GM18861 (cell line): Measurements from ENCODE around the gene VIM.
"Not testable (repeated sequence)": the region's sequence is repeated elsewhere in the genome, so short reads cannot be mapped to it uniquely, and the experiment has no call there.

Source experiments
- ATAC-seq: cut with Tn5 transposase; IDR thresholded peaks from one replicate; pipeline ENCODE4 v1.9.1; 2021; ENCODE audit not compliant: unreplicated experiment

Gene VIM

GRCh38 chr10:17231788-17232187, 3.7 kb downstream of the VIM start:
- no peak for ATAC-seq

GRCh38 chr10:17232276-17232960, 4.4 kb downstream of the VIM start:
- ATAC-seq: no peak

- no peak for ATAC-seq
Observed at GRCh38 chr10:17233286-17233991, 5.4 kb downstream of the VIM start.

GRCh38 chr10:17234431-17234945, 6.4 kb downstream of the VIM start:
- ATAC-seq: no peak

GRCh38 chr10:17235136-17235535, 7.1 kb downstream of the VIM start:
- ATAC-seq: no peak

GRCh38 chr10:17236468-17237148, 8.6 kb downstream of the VIM start:
- no peak for ATAC-seq

GRCh38 chr10:17237149-17237527, 9.1 kb downstream of the VIM start:
- ATAC-seq: no peak

- no peak for ATAC-seq
Observed at GRCh38 chr10:17237915-17238444, 9.9 kb downstream of the VIM start.

- no peak for ATAC-seq
Observed at GRCh38 chr10:17238445-17239291, 10.6 kb downstream of the VIM start.

- ATAC-seq: no peak
Observed at GRCh38 chr10:17239345-17240085, 11.5 kb downstream of the VIM start.

- ATAC-seq: no peak
Observed at GRCh38 chr10:17240096-17240495, 12.1 kb downstream of the VIM start.

GRCh38 chr10:17240616-17241015, 12.6 kb downstream of the VIM start:
- ATAC-seq: no peak

GRCh38 chr10:17241611-17242333, 13.7 kb downstream of the VIM start:
- no peak for ATAC-seq

- ATAC-seq: no peak
Observed at GRCh38 chr10:17244700-17245365, 16.8 kb downstream of the VIM start.

- ATAC-seq: no peak
Observed at GRCh38 chr10:17247210-17247609, 19.2 kb downstream of the VIM start.

GRCh38 chr10:17248964-17249363, 20.9 kb downstream of the VIM start:
- ATAC-seq: no peak

- ATAC-seq: no peak
Observed at GRCh38 chr10:17249820-17250219, 21.8 kb downstream of the VIM start.

GRCh38 chr10:17250736-17251135, 22.7 kb downstream of the VIM start:
- ATAC-seq: no peak

GRCh38 chr10:17254543-17255050, 26.6 kb downstream of the VIM start:
- ATAC-seq: not testable (repeated sequence)
